Measurements from ENCODE around the gene LHPP. TPM values are rescaled to one million over a fixed set of nuclear protein-coding genes. Genes with fewer than 3 reads are reported as not detected.

LHPP gene
- total RNA-seq, 1 donor from 2014 or later = 4.2 TPM

DNA sequence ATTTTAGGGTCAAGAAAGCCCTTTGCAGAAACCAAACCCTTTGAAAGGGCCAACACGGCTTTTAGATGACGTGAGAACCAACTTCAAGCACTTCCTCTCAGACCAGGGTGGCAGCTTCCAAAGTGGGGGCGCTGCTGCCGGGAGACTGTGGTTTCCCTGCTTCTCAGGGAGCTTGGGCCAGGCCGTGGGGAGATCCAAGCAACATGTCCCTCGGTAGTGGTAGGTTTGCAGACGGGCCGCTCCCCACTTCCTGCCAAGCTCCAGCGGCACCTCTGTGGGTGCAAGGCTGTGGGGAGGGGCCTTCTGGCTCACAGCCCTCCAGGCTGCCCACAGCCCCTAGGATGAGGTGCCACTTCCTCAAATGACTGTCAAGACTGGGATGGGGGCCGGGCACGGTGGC is 150.1 kb downstream of the LHPP start:
- Mint-ChIP-seq H3K27ac (ENCODE audit: unreplicated experiment) (no peak overlapping the region), H3K4me3 (ENCODE audit: unreplicated experiment) (no peak overlapping the region), H3K27me3 (ENCODE audit: unreplicated experiment) (peaks cover 9% of the 10 kb centered on the region), H3K9me3 (ENCODE audit: unreplicated experiment) (no peaks in the 10 kb centered on the region), H3K4me1 (ENCODE audit: unreplicated experiment) (peaks cover 4% of the 10 kb centered on the region), H3K36me3 (ENCODE audit: low read depth, unreplicated experiment) (peaks cover 4% of the 10 kb centered on the region)
- TF ChIP-seq, protein P1, sequence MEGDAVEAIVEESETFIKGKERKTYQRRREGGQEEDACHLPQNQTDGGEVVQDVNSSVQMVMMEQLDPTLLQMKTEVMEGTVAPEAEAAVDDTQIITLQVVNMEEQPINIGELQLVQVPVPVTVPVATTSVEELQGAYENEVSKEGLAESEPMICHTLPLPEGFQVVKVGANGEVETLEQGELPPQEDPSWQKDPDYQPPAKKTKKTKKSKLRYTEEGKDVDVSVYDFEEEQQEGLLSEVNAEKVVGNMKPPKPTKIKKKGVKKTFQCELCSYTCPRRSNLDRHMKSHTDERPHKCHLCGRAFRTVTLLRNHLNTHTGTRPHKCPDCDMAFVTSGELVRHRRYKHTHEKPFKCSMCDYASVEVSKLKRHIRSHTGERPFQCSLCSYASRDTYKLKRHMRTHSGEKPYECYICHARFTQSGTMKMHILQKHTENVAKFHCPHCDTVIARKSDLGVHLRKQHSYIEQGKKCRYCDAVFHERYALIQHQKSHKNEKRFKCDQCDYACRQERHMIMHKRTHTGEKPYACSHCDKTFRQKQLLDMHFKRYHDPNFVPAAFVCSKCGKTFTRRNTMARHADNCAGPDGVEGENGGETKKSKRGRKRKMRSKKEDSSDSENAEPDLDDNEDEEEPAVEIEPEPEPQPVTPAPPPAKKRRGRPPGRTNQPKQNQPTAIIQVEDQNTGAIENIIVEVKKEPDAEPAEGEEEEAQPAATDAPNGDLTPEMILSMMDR (IDR thresholded peaks at IDR 0.05; ENCODE audit: unreplicated experiment) = no peak
- no peak for DNase-seq (ENCODE audit: low spot score)

DNA sequence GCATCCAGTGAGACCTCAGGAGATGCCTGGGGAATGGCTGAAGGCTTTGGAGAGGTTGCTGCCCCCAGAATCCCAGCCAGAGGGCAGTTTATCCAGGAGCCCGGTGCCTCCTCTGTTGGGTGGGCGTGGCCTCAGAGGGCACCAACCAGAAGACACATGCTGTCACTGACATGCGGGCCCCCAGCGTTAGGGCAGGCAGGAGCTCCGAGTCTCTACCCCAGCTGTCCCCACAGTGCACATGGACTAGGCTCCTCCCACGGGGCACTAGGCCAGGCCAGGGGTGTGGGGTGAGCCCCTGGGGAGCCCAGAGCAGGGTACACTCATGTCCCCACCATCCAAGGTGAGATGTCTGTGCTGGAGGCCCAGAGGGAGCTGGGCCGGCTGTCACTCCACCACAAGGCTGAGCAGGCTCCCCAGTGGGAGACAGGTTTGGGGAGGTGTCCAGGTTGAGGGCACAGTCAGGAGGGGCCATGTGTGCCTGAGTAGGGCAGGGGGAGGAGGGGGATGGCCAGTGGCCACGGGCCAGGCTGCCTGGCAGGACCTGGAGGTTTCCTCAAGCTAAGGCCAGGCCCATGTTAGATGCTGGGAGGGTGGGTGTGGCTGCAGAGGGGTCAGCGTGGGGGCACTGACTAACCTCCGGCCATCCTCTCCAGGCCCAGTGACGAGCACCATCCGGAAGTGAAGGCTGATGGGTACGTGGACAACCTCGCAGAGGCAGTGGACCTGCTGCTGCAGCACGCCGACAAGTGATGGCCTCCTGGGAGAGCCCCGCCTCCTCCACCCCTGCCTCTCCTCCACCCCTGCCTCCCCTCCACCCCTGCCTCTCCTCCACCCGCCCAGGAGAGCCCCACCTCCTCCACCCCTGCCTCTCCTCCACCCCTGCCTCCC is 151.2 kb downstream of the LHPP start:
- Mint-ChIP-seq H3K4me3 (ENCODE audit: unreplicated experiment) (no peak overlapping the region), H3K4me1 (ENCODE audit: unreplicated experiment) (no peaks in the 10 kb centered on the region), H3K27me3 (ENCODE audit: unreplicated experiment) (peaks cover 12% of the 10 kb centered on the region), H3K9me3 (ENCODE audit: unreplicated experiment) (no peaks in the 10 kb centered on the region), H3K27ac (ENCODE audit: unreplicated experiment) (no peak overlapping the region), H3K36me3 (ENCODE audit: low read depth, unreplicated experiment) (peaks cover 4% of the 10 kb centered on the region)
- TF ChIP-seq, protein P1 (IDR thresholded peaks at IDR 0.05; ENCODE audit: unreplicated experiment) = no peak
- no peak for DNase-seq (ENCODE audit: low spot score)

DNA sequence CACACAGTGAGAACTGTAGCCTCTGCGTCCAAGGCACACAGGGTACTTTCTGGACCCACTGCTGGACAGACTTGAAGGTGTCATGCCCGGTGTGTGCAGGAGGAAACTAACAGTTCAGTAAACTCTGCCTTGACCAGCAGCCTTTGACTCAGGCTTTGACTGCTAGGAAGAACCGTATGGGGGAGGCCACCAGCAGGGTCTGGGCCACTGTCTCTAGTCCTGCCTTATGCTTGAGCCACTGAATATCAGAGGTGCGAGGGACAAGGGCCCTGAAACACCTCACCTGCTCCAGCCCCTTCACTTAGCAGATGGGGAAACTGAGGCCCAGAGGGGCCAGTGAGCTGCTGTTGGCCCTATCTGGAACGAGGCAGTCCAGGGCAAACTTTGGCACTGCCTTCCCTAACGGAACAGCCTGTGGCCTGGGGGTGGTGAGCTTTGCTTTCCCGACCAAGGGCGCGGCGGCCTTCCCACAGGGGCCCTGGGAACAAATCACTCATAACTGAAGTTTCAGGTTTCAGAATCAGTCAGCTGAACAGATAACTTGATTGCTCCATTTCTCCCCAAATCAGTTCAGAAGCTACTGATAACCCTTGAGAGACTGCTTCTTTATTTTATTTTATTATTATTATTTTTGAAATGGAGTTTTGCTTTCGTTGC is 152.5 kb downstream of the LHPP start:
- Mint-ChIP-seq H3K36me3 (ENCODE audit: low read depth, unreplicated experiment) (peaks cover 4% of the 10 kb centered on the region), H3K4me3 (ENCODE audit: unreplicated experiment) (no peak overlapping the region), H3K4me1 (ENCODE audit: unreplicated experiment) (no peaks in the 10 kb centered on the region), H3K27me3 (ENCODE audit: unreplicated experiment) (peaks cover 12% of the 10 kb centered on the region), H3K9me3 (ENCODE audit: unreplicated experiment) (no peaks in the 10 kb centered on the region), H3K27ac (ENCODE audit: unreplicated experiment) (no peak overlapping the region)
- TF ChIP-seq, protein P1 (IDR thresholded peaks at IDR 0.05; ENCODE audit: unreplicated experiment) = no peak
- no peak for DNase-seq (ENCODE audit: low spot score)

DNA sequence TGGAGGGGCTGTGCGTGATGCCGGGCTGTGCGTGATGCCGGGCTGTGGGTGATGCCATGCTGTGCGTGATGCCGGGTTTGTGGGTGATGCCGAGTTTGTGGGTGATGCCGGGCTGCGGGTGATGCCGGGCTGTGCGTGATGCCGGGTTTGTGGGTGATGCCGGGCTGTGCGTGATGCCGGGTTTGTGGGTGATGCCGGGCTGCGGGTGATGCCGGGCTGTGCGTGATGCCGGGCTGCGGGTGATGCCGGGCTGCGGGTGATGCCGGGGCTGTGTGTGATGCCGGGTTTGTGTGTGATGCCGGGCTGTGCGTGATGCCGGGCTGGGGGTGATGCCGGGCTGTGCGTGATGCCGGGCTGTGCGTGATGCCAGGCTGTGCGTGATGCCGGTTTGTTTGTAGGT is 153.6 kb downstream of the LHPP start:
- H3K36me3 Mint-ChIP-seq (ENCODE audit: low read depth, unreplicated experiment) = no peaks in the 10 kb centered on the region
- H3K27me3 Mint-ChIP-seq (ENCODE audit: unreplicated experiment) = peaks cover 7% of the 10 kb centered on the region
- H3K9me3 Mint-ChIP-seq (ENCODE audit: unreplicated experiment) = no peaks in the 10 kb centered on the region
- H3K4me3 Mint-ChIP-seq (ENCODE audit: unreplicated experiment) = no peak overlapping the region
- DNase-seq (ENCODE audit: low spot score) = no peak
- no peaks in the 10 kb centered on the region for H3K4me1 Mint-ChIP-seq (ENCODE audit: unreplicated experiment)
- TF ChIP-seq, protein P1 (IDR thresholded peaks at IDR 0.05; ENCODE audit: unreplicated experiment) = no peak
- H3K27ac Mint-ChIP-seq (ENCODE audit: unreplicated experiment) = no peak overlapping the region

Data from endothelial cell (in vitro differentiated cells).